HG03103 (cell line): ENCODE measurements around the gene OR52B6.
"Not testable (repeated sequence)": the region's sequence is repeated elsewhere in the genome, so short reads cannot be mapped to it uniquely, and the experiment has no call there.

Source experiments
- ATAC-seq: cut with Tn5 transposase; IDR thresholded peaks from one replicate; pipeline ENCODE4 v1.9.1; 2021; ENCODE audit warnings: low read depth; ENCODE audit not compliant: unreplicated experiment

Gene OR52B6

GRCh38 chr11:5592615-5593014, 11.9 kb downstream of the OR52B6 start:
- ATAC-seq, result no peak

GRCh38 chr11:5593146-5593545, 12.5 kb downstream of the OR52B6 start:
- ATAC-seq, result no peak

- peak; percentile 40 for ATAC-seq
These were observed 16.0 kb downstream of the OR52B6 start, which contains the start of gene TRIM6 for GRCh38 chr11:5596607-5597201. TSS of gene TRIM6 (plus strand) at chr11:5596637. CDS start at chr11:5596898, 261 bp downstream.

GRCh38 chr11:5597953-5598352, 17.3 kb downstream of the OR52B6 start:
- no peak for ATAC-seq

GRCh38 chr11:5600374-5600851, 19.7 kb downstream of the OR52B6 start:
- peak; percentile 88 for ATAC-seq

- ATAC-seq, result not testable (repeated sequence)
These were observed 22.1 kb downstream of the OR52B6 start for GRCh38 chr11:5602791-5603190.

- ATAC-seq, result no peak
These were observed 22.6 kb downstream of the OR52B6 start for GRCh38 chr11:5603326-5603725.

GRCh38 chr11:5604896-5605295, 24.2 kb downstream of the OR52B6 start:
- ATAC-seq, result no peak

GRCh38 chr11:5605849-5606248, 25.2 kb downstream of the OR52B6 start:
- no peak for ATAC-seq

GRCh38 chr11:5608808-5609207, 28.1 kb downstream of the OR52B6 start:
- no peak for ATAC-seq

- ATAC-seq, result no peak
These were observed 29.8 kb downstream of the OR52B6 start for GRCh38 chr11:5610446-5610845.

- ATAC-seq, result no peak
These were observed 30.9 kb downstream of the OR52B6 start for GRCh38 chr11:5611627-5612026.

- no peak for ATAC-seq
These were observed 38.1 kb downstream of the OR52B6 start for GRCh38 chr11:5618807-5619206.

GRCh38 chr11:5620651-5621521, 40.2 kb downstream of the OR52B6 start:
- ATAC-seq, result no peak

GRCh38 chr11:5621580-5621979, 40.9 kb downstream of the OR52B6 start:
- no peak for ATAC-seq

- no peak for ATAC-seq
These were observed 42.1 kb downstream of the OR52B6 start for GRCh38 chr11:5622802-5623201.

- peak; percentile 97 for ATAC-seq
These were observed 44.0 kb downstream of the OR52B6 start, which contains the start of gene TRIM34 for GRCh38 chr11:5624489-5625279. TSS of gene TRIM34 (plus strand) at chr11:5625001. CDS start at chr11:5632332, 7,331 bp downstream.

GRCh38 chr11:5625281-5625680, 44.6 kb downstream of the OR52B6 start:
- ATAC-seq, result no peak

- no peak for ATAC-seq
These were observed 45.5 kb downstream of the OR52B6 start for GRCh38 chr11:5626196-5626595.

- peak; percentile 16 for ATAC-seq
These were observed 50.7 kb downstream of the OR52B6 start for GRCh38 chr11:5631417-5631816.
